ENCODE results near the gene ZMYND8. TPM values are rescaled to one million over a fixed set of nuclear protein-coding genes. Genes with fewer than 3 reads are reported as not detected.

Gene ZMYND8
- total and polyA plus RNA-seq, 2 donors (not counting 3 experiments of a cell fraction or from before 2014, with no cell fraction given) = 30.6 to 75.2 TPM

DNA sequence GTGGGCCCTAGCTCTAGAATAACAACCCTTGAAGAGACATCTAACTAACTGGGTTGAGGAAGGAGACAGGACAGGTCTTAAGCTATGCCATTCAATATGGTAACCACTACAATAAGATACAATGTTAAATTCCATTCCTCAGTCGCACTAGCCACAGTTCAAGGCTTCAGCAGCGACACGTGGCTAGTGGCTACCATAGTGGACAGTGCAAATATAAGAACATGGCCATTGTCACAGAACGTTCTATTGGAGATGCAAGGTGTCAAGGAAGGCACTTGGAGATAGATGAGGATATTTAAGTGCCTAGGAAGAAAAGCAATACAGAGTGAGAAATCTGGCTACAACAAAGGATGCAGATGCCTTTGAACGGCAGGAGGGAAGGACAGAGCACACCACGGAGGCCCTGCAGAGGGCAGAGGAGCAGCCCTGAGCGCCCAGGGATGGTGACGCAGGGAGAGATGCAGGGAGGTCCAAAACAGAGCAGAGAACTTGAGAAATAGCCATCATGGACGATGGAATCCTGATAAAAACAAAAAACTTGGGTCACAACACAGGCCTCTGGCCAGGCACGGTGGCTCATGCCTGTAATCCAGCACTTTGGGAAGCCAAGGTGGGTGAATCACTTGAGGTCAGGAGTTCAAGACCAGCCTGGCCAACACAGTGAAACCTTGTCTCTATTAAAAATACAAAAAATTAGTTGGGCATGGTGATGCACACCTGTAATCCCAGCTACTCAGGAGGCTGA is 140.7 kb downstream of the ZMYND8 start:
- H3K4me2 ChIP-seq (ENCODE audit: insufficient read depth, low read length) = no peak overlapping the region
- no peaks in the 10 kb centered on the region for H4K20me1 ChIP-seq (replicated peaks; ENCODE audit: control insufficient read depth, extremely low read depth, insufficient read depth, low read length)
- no peak overlapping the region for H3K4me3 ChIP-seq (replicated peaks in 1 of 3; ENCODE audit: insufficient read depth in 1 of 3, low read depth in 1 of 3, low read length in 3 of 3)
- peaks cover 17% of the 10 kb centered on the region for H3K79me2 ChIP-seq (ENCODE audit: control insufficient read depth, insufficient read depth, low read length)
- H3K27me3 ChIP-seq (ENCODE audit: control insufficient read depth in 2 of 2, insufficient read depth in 2 of 2, low read length in 2 of 2) = no peaks in the 10 kb centered on the region
- FAIRE-seq (no peak), DNase-seq (ENCODE audit: low read depth, low spot score) (no peak)
- peaks cover 36 to 44% of the 10 kb centered on the region in 2 experiments for H3K36me3 ChIP-seq (ENCODE audit: control insufficient read depth in 2 of 2, extremely low read depth in 1 of 2, insufficient read depth in 2 of 2, low read length in 2 of 2)
- H3K4me1 ChIP-seq (ENCODE audit: control insufficient read depth, extremely low read depth, insufficient read depth, low read length) = no peaks in the 10 kb centered on the region
- no peak overlapping the region for H3K9ac ChIP-seq (replicated peaks; ENCODE audit: extremely low read depth, insufficient read depth, low read length)
- BruUV-seq (replicated peaks) = no TSS peak
- H2AFZ ChIP-seq (ENCODE audit: low read depth, low read length) = no peak overlapping the region
- dilution Hi-C loops (cut with MboI; ENCODE audit: extremely low pct_ligation_motif_present, low sequenced_read_pairs) (no loop called here), intact Hi-C loops (cut with micrococcal nuclease) (no loop called here)
- no peaks in the 10 kb centered on the region for H3K9me3 ChIP-seq (replicated peaks; ENCODE audit: control insufficient read depth, insufficient read depth, low read length)
- TF ChIP-seq EZH2 (IDR thresholded peaks at IDR 0.05; ENCODE audit: borderline replicate concordance, low read depth, low read length, severe bottlenecking) = no peak
- no peak for TF ChIP-seq JUN (IDR thresholded peaks at IDR 0.05; ENCODE audit: borderline replicate concordance, insufficient read depth, insufficient read length, low read depth)
- TF ChIP-seq POLR2AphosphoS5 (IDR thresholded peaks at IDR 0.05; ENCODE audit: insufficient read depth, low read depth, low read length) = no peak
- no peak for TF ChIP-seq CTCF (IDR thresholded peaks at IDR 0.05; ENCODE audit: extremely low read depth in 1 of 2, insufficient read depth in 1 of 2, low read depth in 1 of 2, low read length in 2 of 2)
- no peak for TF ChIP-seq MAX (IDR thresholded peaks at IDR 0.05; ENCODE audit: insufficient read depth, insufficient read length)
- no peak for TF ChIP-seq FOS (IDR thresholded peaks at IDR 0.05; ENCODE audit: borderline replicate concordance, insufficient read depth, low read length)
- ChIA-PET POLR2A (no interaction called here), CTCF (interaction anchor here (1.4 to 9.3 kb wide), 4 partner anchors 10 to 405 kb away, joined by 3 to 68 read pairs (median 4); no protein-coding TSS in a partner anchor)
- H3K9me1 ChIP-seq (replicated peaks; ENCODE audit: control insufficient read depth, extremely low read depth, insufficient read depth, low read length) = no peaks in the 10 kb centered on the region
- H3K27ac ChIP-seq (ENCODE audit: insufficient read depth, low read depth, low read length) = no peak overlapping the region

Data from endothelial cell of umbilical vein (primary cell).